ENCODE data around the gene SPAG9.
"Not testable (repeated sequence)": the region's sequence is repeated elsewhere in the genome, so short reads cannot be mapped to it uniquely, and the experiment has no call there.

The SPAG9 gene

DNA sequence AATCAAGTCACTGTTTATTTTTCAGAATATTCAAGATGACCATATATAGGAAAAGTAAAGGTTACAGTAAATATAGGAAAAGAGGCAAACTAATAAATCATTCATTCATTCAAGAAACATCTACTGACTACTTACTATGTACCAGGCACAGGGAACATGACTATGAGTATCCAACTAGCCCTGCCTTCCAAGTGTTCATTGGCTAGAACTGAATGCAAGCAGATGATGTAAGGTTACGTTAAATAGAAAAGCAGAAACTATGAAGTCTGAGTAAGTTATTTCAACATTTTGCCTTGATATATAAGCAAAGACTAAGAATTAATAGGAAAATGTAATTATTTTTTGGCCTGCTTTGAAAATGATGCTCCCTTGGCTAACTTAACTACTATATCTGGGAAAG, 36.7 kb downstream of the SPAG9 start:
- DNase-seq, result no peak

DNA sequence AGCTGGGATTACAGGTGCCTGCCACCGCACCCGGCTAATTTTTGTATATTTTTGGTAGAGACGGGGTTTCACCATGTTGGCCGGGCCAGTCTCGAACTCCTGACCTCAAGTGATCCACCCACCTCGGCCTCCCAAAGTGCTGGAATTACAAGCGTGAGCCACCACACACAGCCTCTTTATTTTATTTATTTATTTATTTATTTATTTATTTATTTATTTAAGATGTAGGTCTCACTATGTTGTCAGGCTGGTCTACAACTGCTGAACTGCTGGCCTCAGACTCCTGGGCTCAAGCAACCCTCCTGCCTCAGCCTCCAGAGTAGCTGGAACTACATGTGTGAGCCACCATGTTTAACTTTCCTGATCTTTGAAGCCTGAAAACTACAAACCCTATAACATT, 37.3 kb downstream of the SPAG9 start:
- not testable (repeated sequence) for DNase-seq

DNA sequence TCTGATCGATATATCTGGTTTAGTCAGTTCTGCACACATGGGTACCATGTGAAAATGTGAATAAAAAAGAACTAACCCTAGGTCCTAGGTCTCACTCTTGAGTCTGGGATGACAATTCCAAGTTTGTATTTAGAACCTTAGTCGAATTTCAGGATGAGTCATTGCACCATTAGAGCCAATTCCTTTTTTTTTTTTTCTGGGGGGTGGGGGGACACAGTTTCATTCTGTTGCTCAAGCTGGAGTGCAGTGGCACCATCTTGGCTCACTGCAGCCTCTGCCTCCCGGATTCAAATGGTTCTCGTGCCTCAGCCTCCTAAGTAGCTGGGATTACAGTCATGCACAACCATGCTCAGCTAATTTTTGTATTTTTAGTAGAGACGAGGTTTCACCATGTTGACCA, 41.6 kb downstream of the SPAG9 start:
- no peak for DNase-seq

DNA sequence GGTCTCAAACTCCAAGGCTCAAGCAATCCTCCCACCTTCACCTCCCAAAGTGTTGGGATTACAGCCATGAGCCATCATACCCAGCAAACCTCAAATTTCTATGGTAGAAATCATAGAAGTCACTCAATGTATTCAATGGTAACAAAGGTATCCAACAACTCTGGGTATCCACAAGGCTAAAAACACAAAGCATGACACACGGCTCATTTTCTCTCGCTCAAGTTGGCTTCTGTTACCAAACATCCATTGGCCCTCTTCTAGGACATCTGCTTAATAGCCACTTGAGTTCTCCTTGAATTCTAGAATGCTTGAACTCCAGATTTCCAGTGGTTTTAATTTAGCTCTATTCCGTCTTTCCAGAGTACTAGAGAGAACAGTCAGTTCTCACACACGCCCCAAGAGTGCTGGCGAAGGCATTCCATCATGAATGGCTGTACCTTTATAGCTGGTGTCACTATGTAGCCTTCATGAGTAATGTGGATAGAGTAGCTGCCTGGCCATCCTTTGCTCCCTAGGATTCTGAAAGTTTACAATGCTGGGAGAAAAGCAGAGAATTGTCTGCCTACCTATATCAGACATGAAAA, 42.6 kb downstream of the SPAG9 start:
- no peak for DNase-seq

DNA sequence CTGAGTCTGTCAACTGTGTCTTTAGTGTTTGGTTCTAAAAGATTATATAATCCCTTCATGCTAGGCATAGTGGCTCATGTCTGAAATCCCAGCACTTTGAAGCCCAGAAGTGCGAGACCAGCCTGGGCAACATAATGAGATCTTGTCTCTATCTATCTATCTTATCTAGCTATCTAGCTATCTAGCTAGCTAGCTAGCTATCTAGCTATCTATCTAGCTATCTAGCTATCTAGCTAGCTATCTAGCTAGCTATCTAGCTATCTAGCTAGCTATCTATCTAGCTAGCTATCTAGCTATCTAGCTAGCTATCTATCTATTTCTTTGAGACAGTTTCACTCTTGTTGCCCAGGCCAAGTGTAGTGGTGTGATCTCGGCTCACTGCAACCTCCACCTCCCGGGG, 43.8 kb downstream of the SPAG9 start:
- DNase-seq, result no peak

DNA sequence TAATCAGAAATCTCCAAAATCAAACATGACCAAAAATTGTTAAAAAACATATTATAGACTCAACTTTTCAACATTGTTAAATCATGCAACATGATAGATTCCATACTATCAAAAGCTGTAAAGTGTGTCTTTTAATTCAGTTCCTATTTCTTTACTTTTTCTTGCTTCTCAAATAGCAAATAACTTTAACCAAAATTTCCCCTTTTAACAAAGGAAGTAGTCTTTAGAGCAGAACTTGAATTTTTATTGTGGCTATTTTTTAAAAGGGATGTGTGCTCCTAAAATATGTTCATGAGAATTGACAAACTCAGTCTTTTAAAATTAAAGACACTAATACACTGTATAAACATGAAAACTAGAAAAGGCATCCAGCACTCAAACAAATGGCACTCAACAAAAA, 49.1 kb downstream of the SPAG9 start:
- DNase-seq, result no peak

GRCh38 chr17:51065466-51065865, 55.2 kb downstream of the SPAG9 start:
- DNase-seq, result no peak

DNA sequence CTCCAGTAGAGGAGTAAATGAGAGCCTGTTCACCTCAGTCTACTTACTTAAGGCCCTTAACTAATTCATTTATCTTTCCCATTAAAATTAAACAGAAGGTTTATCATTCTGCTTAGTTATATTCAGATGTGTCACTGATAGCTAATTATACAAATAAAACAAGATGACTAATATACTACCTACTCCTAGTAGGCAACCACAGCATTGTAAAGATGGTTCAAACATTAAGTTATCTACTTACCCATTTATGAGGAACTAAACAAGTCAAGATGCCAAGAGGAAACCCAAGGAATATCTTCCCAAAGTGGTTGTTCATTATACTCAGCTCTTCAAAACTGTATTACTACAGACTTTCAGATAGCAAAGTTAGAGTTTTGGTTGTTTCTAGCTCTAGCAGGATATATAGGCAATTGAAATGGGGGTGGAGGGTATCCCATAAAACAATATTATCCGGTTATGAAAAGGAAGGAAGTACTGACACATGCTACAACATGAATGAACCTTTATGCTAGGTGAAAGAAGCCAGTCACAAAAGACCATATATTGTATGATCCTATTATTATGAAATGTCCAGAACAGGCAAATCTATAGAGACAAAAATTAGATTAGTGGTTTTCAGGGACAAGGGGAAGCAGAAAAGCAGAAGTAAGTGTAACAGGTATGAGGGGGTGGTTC, 56.5 kb downstream of the SPAG9 start:
- DNase-seq, result no peak

DNA sequence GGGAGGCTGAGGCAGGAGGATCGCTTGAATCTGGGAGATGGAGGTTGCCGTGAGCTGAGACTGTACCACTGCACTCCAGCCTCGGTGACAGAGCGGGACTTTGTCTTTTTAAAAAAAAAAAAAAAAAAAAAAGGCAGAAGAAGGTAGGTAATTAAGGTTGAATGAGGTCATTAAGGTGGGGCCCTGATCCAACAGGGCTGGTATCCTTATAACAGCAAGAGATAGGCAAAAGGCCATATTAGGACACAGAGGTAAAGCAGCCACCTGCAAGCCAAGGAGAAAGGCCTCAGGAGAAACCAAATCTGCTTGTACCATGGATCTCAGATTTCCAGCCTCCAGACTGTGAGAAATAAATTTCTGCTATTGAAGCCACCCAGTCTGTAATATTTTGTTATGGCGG, 60.3 kb downstream of the SPAG9 start:
- DNase-seq, result no peak

DNA sequence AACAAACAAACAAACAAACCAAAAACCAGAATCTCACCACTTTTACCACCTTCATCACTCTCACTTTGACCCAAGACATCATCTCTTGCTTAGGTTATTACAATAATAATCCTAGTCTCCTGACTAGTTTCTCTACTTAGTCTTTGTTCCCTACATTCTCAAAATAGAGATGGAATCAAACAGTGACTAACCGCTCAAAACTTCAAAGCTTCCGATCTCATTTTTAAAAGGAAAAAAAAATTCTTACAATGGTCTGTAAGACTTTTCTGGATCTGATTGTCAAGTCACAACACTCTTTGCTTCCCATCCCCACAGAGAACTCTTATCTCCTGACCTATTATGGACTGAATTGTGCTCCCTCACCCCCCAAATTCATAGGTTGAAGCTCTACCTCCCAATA, 60.9 kb downstream of the SPAG9 start:
- DNase-seq, result no peak

GRCh38 chr17:51057534-51057933, 63.1 kb downstream of the SPAG9 start:
- DNase-seq, result no peak

DNA sequence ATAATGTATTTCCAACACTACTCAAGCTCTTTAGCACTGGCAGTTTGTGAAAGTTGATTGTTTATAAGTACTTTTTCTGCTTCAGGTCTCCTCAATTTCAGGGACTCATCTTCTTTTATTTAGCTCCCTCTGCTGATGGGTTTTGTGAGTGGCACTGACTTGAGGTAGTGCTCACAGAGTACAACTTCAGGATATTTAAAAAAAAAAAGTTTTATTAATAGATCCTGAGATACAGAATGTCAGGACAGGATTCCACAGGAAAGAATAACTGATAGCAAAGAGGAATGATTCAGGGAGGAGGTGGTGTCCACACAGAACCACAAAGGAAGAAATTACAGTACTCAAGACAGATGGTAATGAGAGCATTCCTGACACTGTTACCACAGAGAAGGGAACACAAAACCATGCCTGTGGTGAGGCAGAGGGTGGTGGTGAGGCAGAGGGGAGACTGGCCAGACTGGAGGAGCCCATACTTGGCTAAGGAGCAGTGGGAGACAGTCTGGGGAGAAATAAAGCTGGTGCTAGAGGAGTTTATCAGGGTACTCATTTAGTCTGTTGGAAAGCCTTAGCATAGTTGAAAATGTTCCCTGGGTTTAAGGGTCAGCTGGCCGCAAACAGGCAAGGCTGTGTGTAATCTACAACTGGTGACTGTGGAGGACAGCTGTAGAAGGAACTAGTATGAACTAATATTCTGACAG, 63.7 kb downstream of the SPAG9 start:
- no peak for DNase-seq

- DNase-seq, result no peak
These were observed 65.9 kb downstream of the SPAG9 start for GRCh38 chr17:51054748-51055147.

DNA sequence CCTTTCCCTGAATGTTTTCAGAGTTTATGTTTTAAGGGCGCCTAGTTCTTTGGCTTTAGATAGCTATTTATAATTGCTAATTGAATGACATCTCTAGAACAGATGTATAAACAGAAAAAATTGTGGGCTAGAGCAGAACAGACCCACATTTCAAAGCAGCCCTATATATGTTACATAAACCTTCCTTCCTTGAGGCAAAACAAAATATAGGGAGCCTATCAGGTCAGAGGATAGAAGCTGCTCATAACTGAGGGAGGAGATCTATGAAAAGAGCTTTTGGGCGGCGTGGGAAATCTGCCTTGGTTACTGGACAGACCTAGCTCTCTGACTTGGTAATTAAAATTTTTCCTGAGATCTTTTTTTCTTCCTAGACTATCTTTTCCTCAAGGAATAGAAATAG, 68.4 kb downstream of the SPAG9 start:
- no peak for DNase-seq

DNA sequence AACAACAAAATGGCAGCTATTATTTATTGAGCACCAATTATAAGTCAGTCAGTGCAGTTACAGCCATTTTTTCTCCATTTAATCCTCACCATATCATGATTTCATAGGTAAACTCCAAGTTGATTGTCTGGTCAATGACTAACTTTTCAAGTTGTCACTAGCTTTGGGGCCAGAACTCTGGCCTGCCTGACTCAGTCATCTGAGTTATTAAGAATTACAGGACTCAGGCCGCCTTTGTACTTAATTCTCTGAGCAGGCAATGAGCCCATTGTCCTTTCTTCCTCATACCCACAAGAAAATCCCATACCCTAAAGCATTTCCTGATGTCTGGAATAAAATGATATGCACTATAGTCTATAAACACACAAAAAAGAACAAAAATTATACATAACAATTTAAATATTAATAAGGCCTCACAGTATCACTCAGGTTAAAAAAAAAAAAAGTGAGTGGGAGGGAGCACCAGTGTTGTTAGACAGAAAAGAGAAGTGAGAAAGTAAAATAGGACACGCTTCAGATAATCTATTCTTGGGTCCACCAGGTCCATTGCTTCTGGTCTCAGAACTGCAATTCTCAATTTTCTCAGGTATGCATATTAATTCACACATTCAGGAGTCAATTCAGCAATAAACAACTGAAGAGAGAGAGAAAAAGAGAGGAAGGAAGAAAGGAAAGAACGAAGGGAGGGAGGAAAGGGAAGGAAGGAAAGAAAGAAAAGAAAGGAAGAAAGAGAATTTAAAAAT, 70.2 kb downstream of the SPAG9 start:
- no peak for DNase-seq

- DNase-seq, result no peak
These were observed 73.9 kb downstream of the SPAG9 start for GRCh38 chr17:51046514-51047384.

- DNase-seq, result no peak
These were observed 74.6 kb downstream of the SPAG9 start for GRCh38 chr17:51046046-51046445.

DNA sequence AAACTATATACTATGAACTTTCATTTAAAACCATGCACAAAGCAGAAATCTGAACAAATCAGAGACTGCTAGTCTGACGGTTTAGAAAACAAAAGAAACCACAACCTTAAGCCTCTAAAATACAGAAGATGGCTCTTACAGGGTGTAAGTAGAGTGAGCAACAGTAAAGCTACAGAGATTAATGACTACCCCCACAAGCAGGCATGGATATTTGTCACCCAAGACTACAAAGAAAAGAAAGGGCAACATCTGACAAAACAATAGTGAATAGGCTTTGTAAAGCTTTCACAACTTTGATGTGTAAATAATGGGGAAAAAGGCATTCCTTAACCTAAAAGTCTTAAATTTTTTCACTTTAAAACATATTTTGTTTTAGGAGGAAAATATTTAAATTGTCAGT, 75.0 kb downstream of the SPAG9 start:
- DNase-seq, result no peak

GRCh38 chr17:51044976-51045375, 75.7 kb downstream of the SPAG9 start:
- no peak for DNase-seq

DNA sequence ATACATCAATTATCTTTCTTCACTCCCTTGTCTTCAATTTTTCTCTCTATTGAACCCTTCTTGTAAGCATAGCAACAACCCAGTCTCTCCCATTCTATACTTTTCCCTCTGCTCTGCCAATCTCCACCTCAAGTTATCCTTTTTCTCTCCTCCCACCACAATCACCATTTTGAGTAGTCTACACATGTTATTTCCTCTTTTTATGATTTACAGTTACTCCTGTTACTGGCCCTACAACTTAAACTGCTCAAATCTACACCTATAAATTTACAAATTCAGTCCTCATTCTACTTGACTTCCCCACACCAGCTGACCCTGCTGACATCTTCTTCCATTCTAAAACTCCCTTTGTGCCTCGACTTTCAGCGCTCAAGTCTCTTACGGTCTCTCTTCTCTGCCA, 84.6 kb downstream of the SPAG9 start:
- DNase-seq, result no peak

GRCh38 chr17:51035431-51035830, 85.2 kb downstream of the SPAG9 start:
- no peak for DNase-seq

GRCh38 chr17:51034800-51035199, 85.9 kb downstream of the SPAG9 start:
- DNase-seq, result no peak

- no peak for DNase-seq
These were observed 87.8 kb downstream of the SPAG9 start for GRCh38 chr17:51032850-51033249.
